Globus pallidus (tissue), 1 donor: Measurements from ENCODE around the gene ELFN1.

ENCODE experiments used
- DNase-seq: peaks from one replicate; pipeline ENCODE4 v3.0.0-alpha.2; 2015; ENCODE audit warnings: low spot score

The ELFN1 gene

DNA sequence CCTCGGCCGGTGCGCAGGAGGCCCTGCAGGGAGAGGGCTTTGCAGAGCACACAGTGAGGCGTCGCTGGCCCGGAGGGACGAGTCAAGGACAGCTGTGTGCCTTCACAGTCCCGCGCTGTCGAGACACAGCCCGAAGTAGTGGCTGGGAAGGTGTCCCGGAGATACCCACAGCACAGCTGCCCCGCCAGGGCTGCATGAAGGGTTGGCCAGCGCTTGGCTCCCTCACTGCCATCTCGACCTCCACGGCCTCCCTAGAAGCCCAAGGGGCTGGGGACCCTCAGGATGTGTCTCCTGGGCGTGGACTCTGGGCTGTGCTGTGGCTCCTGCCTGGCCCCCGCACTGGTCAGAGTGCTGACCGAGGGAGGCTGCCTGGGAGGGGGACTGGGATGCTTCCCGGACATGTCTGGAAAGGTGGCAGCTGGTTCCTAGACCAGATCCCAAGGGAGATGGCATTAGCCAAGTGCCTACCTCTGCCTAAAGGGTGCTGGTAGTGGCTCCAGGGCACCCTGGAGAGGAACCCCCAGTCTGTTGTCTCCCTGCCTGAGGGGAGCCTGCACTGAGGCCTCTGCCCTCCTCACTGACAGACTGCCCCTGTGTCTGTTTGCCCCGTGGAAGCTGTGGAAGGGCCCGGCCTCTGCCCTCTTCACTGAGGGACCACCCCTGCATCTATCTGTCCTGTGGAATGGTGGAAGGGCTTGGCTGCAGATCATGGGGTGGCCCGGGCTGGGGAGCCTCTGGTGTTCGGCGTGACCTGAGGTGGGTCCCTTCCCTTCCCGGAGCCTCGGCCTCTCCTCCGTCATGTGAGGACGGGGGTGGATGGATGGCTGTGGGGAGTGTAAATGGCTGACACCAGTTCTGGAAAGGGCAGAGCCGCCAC, 5.8 kb downstream of the ELFN1 start:
- no peak for DNase-seq

- DNase-seq, result no peak
Measured at GRCh38 chr7:1676550-1677078, 6.5 kb downstream of the ELFN1 start.

DNA sequence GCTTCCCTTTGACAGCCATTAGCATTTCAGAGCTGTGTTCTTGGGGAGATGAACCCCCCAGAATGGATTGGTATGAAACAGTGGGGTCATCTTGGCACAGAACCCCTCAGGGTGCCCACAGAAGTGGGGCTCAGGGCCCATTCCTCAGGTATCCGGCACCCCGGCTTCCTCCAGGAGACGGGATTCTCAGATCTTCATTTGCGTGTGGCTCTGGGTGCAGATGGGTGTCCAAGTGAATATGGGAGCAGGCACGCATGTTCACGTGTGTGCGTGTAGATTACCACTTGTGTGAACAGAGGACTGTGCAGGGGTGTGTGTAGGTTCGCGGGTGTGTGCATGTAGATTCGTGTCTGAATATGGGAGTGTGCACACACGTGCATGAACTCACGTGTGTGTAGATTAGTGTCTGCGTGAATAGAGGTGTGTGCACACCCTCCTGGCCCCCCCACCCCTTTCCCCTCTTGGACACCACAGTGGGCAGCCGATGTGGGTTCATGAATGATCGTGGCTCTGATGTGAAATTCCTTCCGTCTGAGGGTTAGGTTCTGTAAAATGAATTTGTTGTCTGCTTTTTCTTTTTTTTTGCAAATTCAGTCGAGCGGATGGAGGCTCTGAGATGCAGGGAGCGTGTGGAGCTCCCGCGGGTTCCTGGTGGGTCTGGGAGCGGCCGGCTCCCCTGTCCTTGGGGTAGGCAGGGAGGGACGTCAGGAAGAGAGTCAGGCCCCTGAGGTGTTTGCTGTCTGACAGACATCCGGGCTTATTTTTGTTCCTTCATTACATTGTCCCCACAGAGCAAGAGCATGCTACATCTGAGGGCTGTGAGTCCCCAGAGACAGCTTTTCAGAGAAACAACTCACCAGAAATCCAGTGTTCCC, 7.4 kb downstream of the ELFN1 start:
- DNase-seq, result no peak

- DNase-seq, result no peak
Measured at GRCh38 chr7:1678081-1678543, 8.0 kb downstream of the ELFN1 start.

DNA sequence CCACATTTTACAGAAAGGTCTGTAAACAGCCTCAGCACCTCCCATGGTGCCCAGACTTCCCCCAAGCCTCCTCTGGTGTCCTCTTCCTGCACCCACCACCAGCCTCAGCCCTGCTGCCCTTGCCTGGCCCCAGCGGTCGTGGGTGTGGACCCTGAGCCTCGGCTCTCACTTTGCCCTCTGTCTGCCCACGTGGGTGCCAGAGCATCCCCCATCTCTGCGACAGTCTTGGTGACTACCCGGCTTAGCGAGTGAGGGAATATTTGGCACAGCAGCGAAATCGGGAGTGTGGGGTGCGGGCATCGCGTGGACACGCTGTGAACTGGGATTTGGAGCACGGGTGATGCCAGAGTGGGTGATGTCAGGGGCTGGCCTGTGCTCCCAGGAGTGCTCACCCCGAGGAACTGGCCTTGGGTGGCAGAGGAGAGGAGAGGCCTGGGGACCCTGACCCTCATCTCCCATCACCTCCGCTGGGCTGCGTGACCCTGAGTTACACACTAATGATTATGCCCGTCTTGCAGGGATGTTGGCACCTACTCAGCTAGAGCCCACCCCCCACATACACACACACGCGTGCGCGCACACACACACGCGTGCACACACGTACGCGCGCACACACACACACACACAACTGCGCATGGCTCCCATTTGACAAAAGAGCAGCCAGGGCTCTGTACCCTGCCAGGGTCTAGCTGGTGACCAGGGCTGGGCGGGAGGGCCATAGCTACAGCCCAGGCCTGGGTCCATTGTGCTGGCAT, 8.7 kb downstream of the ELFN1 start:
- no peak for DNase-seq

DNA sequence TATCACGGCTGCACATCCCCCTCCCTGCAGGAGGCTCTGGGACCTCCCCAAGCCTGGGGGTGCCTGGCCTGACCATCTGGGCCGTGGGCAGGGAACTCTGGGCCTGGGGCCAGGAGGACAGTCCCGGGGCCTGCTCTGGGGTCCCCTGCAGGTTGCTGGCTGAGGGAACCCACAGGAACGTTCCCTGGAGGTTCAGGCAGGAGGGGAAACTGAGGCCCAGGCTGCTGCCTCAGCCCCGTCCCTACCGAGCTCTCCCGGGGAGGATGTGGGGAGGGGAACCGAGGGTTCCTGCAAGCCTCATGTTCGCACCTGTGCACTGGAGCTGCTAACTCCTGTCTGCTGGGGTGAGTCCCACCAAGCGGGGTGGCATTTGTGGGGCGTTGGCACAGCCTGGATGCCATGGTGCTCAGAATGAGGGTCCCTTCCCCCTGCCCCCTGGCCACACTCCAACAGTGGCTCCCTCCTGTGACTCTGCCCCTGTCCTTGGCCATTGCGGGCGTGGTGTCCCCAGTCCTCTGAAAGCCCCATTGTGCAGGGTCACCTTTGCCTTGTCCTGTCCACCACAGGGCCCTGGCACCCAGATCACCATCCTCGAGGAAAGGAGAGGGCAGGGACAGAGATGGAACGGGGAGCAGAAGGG, 9.4 kb downstream of the ELFN1 start:
- no peak for DNase-seq

- no peak for DNase-seq
Measured at GRCh38 chr7:1679966-1680730, 10.1 kb downstream of the ELFN1 start.

DNA sequence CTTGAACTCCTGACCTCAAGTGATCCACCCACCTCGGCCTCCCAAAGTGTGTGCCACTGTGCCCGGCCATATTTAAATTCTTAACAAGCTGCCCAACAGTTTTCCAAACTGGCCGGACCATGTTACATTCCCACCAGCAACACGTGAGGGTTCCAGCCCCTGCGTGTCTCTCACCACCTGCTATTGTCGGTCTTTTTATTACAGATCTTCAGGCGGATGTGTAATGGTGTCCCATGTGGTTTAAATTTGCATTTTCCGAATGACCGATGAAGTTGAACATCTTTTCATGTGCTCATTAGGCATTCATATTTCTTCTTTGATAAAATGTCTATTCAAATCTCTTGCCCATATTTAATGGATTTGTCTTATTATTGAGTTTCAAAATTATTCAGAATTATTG, 11.5 kb downstream of the ELFN1 start:
- no peak for DNase-seq

DNA sequence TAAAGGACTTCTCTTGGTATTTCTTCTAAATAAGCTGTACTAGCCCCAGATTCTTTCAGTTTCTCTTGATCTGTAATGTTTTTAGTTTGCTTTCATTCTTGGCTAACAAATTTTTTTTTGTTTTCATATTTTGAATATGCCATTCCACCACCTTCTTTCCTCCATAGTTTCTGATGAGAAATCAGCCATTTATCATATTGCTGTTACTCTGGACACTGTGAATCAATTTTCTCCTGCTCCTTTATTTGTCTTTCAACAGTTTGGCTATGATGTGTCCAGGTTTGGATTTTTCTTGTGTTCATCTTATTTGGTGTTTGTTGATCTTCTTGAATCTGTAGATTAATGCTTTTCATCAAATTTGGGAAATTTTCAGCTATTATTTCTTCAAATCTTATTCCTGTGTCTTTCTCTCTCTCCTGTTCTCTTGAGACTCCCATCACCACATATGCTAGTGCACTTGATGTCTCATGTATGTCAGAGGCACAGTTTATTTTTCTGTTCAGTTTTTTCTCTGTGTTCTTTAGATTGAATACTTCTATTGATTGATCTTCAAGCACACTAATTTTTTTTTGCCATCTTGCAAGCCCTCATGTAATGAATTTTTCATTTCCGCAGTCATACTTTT, 15.0 kb downstream of the ELFN1 start:
- DNase-seq, result no peak

- no peak for DNase-seq
Measured at GRCh38 chr7:1688542-1688941, 18.5 kb downstream of the ELFN1 start.

DNA sequence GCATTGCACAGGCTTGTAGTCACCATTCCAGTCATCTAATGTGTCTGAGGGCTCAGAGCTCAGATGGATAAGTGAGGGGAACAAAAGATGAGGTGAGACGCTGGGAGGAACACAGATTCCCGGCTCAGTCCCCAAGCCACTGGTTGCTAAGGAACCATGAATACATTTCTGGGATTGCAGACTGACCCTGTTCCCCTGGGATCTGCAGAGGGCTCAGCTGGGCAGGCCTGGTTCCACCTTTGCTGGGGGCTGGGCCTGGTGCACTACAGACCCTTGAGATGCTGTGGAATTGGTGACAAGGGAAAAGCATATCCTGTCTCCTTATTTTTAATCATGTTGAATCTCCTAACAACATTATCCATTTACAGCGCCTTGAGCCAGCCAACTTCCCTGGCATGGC, 19.2 kb downstream of the ELFN1 start:
- DNase-seq, result no peak

- DNase-seq, result no peak
Measured at GRCh38 chr7:1690359-1690958, 20.4 kb downstream of the ELFN1 start.

- no peak for DNase-seq
Measured at GRCh38 chr7:1691096-1691495, 21.0 kb downstream of the ELFN1 start.

- peak; percentile 64 for DNase-seq
Measured at GRCh38 chr7:1691601-1692514, 21.8 kb downstream of the ELFN1 start.

DNA sequence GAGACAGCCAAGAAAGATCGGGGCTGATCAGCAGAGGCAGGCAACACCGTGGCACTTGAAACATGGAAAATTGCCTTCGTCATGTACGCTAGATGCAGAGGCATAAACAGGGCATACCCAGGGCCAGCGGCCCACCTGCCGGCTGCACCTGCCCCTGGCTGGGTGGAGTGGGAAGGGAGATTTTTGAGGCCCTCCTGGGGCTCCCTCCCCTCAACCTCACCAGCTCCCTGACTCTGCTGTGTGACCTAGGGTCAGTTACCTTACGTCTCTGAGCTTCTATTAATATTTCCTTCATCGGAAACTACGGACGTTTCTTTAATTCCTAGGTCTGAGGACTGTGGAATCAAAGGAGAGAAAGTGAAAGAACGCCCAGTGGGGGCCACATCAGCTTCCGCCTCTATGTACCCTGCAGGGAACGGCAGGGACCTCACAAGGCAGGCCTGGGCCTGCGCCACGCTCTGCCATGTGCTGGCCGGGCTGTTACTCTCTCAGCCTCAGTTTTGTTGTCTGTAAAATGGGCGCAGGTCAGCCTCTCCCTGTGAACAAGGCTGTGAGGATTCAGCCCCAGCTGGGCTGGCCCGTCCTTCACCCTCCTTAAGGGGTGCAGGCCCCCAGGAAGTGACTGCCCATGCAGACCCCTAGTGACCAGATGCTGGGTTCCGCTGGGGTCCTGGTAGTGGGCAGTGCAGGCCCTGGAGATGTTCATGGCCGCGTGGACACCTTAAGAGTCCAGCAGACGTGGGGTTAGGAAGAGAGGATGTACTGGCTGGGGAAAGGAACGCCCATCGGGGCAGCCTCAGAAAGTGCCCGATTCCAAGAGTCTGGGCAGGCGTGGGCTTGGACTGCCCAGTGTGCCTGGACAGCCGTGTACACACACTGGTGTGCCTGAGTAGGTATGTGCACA, 22.7 kb downstream of the ELFN1 start:
- no peak for DNase-seq

DNA sequence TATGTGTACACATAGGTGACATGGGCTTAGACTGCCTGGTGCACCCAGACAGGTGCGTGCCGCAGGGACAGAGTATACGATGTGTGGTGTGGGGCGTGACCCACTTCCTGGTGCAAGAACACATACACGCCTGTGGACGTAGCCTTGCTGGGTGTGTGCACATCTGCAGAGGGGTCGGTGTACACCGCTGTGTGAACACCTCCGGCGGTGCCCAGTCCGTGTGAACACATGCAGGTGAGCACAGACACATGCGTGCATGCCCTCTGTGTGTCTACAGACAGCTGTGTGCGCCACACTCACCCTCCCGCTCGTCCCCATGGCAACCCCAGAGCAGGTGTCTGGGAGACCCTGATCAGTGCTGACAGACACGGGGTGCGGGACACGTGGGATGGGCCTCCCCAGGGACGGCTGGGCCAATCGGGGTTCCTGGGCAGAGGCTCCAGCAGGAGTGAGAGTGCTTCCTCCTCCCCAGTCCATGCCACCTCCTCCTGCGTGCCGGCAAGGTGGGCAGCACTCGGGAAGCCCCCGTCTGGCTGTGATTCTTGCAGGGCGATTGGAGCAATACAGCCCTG, 23.4 kb downstream of the ELFN1 start:
- no peak for DNase-seq

DNA sequence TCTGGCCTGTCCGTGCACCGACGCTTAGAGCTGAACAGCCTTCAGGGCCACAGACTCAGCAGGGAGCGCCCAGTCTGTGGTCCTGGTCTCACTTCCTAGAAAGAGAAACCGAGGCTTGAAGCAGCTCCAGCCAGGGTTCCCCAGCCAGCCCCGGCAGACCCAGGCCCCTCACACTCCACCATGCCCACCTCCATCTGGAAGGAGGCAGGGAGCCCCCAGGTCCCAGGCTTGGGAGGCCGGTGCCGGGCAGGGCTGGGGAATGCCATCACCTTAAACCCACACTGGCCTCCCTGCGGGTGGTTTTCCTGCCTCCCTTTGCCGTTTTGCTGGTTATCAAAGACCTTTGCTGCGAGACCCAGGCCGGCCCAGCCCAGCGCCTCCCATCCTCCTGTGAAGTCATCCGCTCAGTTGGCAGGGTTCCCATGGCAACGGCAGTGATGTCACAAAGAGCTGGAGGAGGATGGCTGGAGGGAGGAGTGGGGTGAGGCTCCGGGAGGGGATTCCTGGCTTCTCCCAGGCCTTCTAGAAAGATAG, 24.0 kb downstream of the ELFN1 start:
- DNase-seq, result peak; percentile 59
